Measurements from ENCODE around the gene SPACA9.

SPACA9 gene

GRCh38 chr9:132878695-132879456, at the start of gene SPACA9:
SPACA9 (plus strand) TSS chr9:132878898; CDS start chr9:132883948, 5,050 bp downstream.
- peak; percentile 5 for DNase-seq (ENCODE audit: low read depth)

GRCh38 chr9:132832171-132832881, 46.4 kb upstream of the SPACA9 start:
- no peak for DNase-seq (ENCODE audit: low read depth)

- DNase-seq (ENCODE audit: low read depth) = no peak
These were observed 45.1 kb upstream of the SPACA9 start for GRCh38 chr9:132833550-132834121.

- DNase-seq (ENCODE audit: low read depth) = no peak
These were observed 44.4 kb upstream of the SPACA9 start for GRCh38 chr9:132834343-132834742.

- no peak for DNase-seq (ENCODE audit: low read depth)
These were observed 41.0 kb upstream of the SPACA9 start for GRCh38 chr9:132837501-132838286.

- DNase-seq (ENCODE audit: low read depth) = no peak
These were observed 40.4 kb upstream of the SPACA9 start for GRCh38 chr9:132838291-132838690.

GRCh38 chr9:132840980-132841379, 37.7 kb upstream of the SPACA9 start:
- no peak for DNase-seq (ENCODE audit: low read depth)

GRCh38 chr9:132842124-132843044, 36.3 kb upstream of the SPACA9 start:
- no peak for DNase-seq (ENCODE audit: low read depth)

- DNase-seq (ENCODE audit: low read depth) = no peak
These were observed 32.4 kb upstream of the SPACA9 start for GRCh38 chr9:132846109-132846917.

GRCh38 chr9:132846918-132847515, 31.7 kb upstream of the SPACA9 start:
- no peak for DNase-seq (ENCODE audit: low read depth)

GRCh38 chr9:132849185-132849706, 29.5 kb upstream of the SPACA9 start:
- no peak for DNase-seq (ENCODE audit: low read depth)

GRCh38 chr9:132853482-132853881, 25.2 kb upstream of the SPACA9 start:
- no peak for DNase-seq (ENCODE audit: low read depth)

GRCh38 chr9:132854832-132855231, 23.9 kb upstream of the SPACA9 start:
- no peak for DNase-seq (ENCODE audit: low read depth)

- DNase-seq (ENCODE audit: low read depth) = no peak
These were observed 22.8 kb upstream of the SPACA9 start for GRCh38 chr9:132855904-132856303.

GRCh38 chr9:132857031-132857430, 21.7 kb upstream of the SPACA9 start:
- no peak for DNase-seq (ENCODE audit: low read depth)

GRCh38 chr9:132857616-132858342, 20.9 kb upstream of the SPACA9 start:
- DNase-seq (ENCODE audit: low read depth) = no peak

- DNase-seq (ENCODE audit: low read depth) = no peak
These were observed 19.9 kb upstream of the SPACA9 start for GRCh38 chr9:132858751-132859150.

- DNase-seq (ENCODE audit: low read depth) = no peak
These were observed 17.0 kb upstream of the SPACA9 start for GRCh38 chr9:132861666-132862065.

- DNase-seq (ENCODE audit: low read depth) = no peak
These were observed 16.2 kb upstream of the SPACA9 start for GRCh38 chr9:132862533-132862932.
